Measurements from ENCODE around the gene GSG1L2. TPM values are rescaled to one million over a fixed set of nuclear protein-coding genes. Genes with fewer than 3 reads are reported as not detected.

Gene GSG1L2
- polyA plus RNA-seq, 2 of the 4 experiments (the other 2 are of a cell fraction), result not detected

DNA sequence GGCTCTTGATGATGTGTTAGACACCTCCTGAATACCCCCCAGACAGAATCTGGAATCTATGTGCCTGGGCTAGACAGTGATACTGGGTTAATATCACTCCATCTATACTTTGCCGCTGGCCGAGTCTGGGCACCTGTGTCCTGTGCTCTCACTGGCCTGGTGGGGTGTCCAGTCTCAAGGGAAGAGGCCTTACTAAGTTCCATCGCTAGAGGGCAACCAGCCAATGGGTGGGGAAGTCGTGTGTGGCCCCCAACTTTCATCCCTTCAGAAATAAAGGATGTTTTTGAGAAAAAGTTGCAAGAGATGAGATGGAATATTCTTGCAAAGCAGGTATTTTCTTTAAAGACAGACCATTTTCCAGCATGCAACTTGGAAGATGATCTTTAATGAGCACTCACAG lies 2.2 kb upstream of the GSG1L2 start:
- CTCF ChIA-PET, result interaction anchor here (0.9 to 2.9 kb wide), 3 partner anchors 14 to 104 kb away, joined by 3 to 8 read pairs (median 7); no protein-coding TSS in a partner anchor
- WGBS (ENCODE audit: missing lambda C conversion rate), result 43% methylated on average over 4 of the region's 4 CpGs
- ATAC-seq, result peak; percentile 67 to 73; a peak in 5 of 6 replicates

GRCh38 chr17:9820448-9820847 lies 1.4 kb downstream of the GSG1L2 start:
- Histone ChIP-seq H3K4me3 (no peak overlapping the region), H3K4me2 (peak overlapping the region; percentile 5; the same call in 2 of the 3 replicates)

More for the DNA sequence above, 2.2 kb upstream of the GSG1L2 start:
- DNase-seq (ENCODE audit: low read depth in 1 of 2, low spot score in 1 of 2) (peak; percentile 57 to 71), FAIRE-seq (no peak)
- Histone ChIP-seq H3K4me1 (peaks cover 32% of the 10 kb centered on the region), H3K27ac (peak overlapping the region; percentile 22 to 72; a peak in 5 of 6 replicates), H3K9me3 (no peaks in the 10 kb centered on the region), H3K4me3 (no peak overlapping the region), H3K4me2 (no peak overlapping the region)
- TF ChIP-seq RAD21 (conservative IDR thresholded peaks at IDR 0.05 in 1 of 2, IDR thresholded peaks at IDR 0.05 in 1 of 2), result peak; percentile 35 to 50; a peak in 4 of 5 replicates
- TF ChIP-seq, protein P1, sequence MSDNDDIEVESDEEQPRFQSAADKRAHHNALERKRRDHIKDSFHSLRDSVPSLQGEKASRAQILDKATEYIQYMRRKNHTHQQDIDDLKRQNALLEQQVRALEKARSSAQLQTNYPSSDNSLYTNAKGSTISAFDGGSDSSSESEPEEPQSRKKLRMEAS (IDR thresholded peaks at IDR 0.05), result 0 out of 2 replicates have a peak, but pooled peaks have one; percentile 18
- TF ChIP-seq JUNB (IDR thresholded peaks at IDR 0.05), result no peak
- peak; percentile 31 for TF ChIP-seq CTCF (IDR thresholded peaks at IDR 0.05)
- peak; percentile 25; the same call in 1 of the 3 replicates for TF ChIP-seq SMC3 (IDR thresholded peaks at IDR 0.05)
- POLR2A ChIA-PET, result no interaction called here

DNA sequence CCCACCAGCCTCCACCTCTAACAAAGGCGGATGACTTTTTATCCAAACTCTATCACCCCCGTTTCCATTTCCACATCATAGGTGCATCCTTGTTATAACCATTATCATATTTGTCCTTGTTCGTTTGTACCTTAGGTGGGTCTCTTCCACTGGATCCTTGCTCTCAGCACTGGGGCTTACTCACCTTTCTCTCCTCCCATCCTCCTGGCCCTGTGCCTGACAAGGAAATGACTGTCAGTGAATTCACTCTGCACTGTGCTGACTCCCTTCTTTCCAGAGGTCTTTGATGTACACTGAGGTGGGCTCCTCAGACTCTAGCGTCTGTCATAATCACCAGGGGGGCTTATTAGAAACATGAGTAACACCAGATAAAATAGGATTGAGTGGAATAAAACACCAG lies 3.1 kb downstream of the GSG1L2 start:
- DNase-seq (ENCODE audit: low read depth in 1 of 2, low spot score in 1 of 2) (no peak), ATAC-seq (peak; percentile 57 to 69; a peak in 4 of 6 replicates), FAIRE-seq (peak; percentile 95)
- Histone ChIP-seq H3K27ac (peak overlapping the region; percentile 57 to 84; a peak in 5 of 6 replicates), H3K4me3 (no peak overlapping the region), H3K4me1 (peaks cover 28% of the 10 kb centered on the region), H3K4me2 (peak overlapping the region; percentile 19), H3K9me3 (no peaks in the 10 kb centered on the region)
- TF ChIP-seq FOSL2 (IDR thresholded peaks at IDR 0.05) (0 out of 2 replicates have a peak, but pooled peaks have one; percentile 8), FOSL2 (CRISPR knock-in tag; IDR thresholded peaks at IDR 0.05) (0 out of 2 replicates have a peak, but pooled peaks have one; percentile 9), EP300 (IDR thresholded peaks at IDR 0.05) (peak in 1 of 2 experiments; percentile 14; a peak in 1 of 5 replicates), MYC (IDR thresholded peaks at IDR 0.05; ENCODE audit: borderline replicate concordance, low read length) (no peak)
- ChIA-PET POLR2A (no interaction called here), CTCF (interaction anchor here (0.8 to 1.8 kb wide), 4 partner anchors 17 to 296 kb away, joined by 3 to 8 read pairs (median 3); partner anchors contain the start of gene DHRS7C)
- WGBS (ENCODE audit: missing lambda C conversion rate), result 49% methylated on average over 4 of the region's 4 CpGs

More at GRCh38 chr17:9820448-9820847, 1.4 kb downstream of the GSG1L2 start:
- ChIA-PET CTCF (interaction anchor here (0.6 to 1.6 kb wide), 7 partner anchors 12 to 171 kb away, joined by 3 to 7 read pairs (median 3); no protein-coding TSS in a partner anchor), POLR2A (no interaction called here)
- WGBS (ENCODE audit: missing lambda C conversion rate), result 68% methylated on average over 3 of the region's 3 CpGs
- no peak for DNase-seq (ENCODE audit: low read depth in 1 of 2, low spot score in 1 of 2)
- Histone ChIP-seq H3K4me1 (peaks cover 35% of the 10 kb centered on the region), H3K9me3 (no peaks in the 10 kb centered on the region), H3K27ac (peak overlapping the region; percentile 57 to 84)
- TF ChIP-seq MAZ (IDR thresholded peaks at IDR 0.05; ENCODE audit: borderline replicate concordance, low read depth, low read length), result no peak
- no peak for TF ChIP-seq RAD21 (conservative IDR thresholded peaks at IDR 0.05 in 1 of 2, IDR thresholded peaks at IDR 0.05 in 1 of 2)
- TF ChIP-seq RARB (CRISPR knock-in tag; IDR thresholded peaks at IDR 0.05), result no peak
- no peak for TF ChIP-seq BHLHE40 (IDR thresholded peaks at IDR 0.05; ENCODE audit: low read depth, low read length)
- TF ChIP-seq, protein P1 (IDR thresholded peaks at IDR 0.05), result no peak
- no peak for TF ChIP-seq SMC3 (IDR thresholded peaks at IDR 0.05)
- no peak for TF ChIP-seq ZSCAN20 (CRISPR knock-in tag; IDR thresholded peaks at IDR 0.05)
- TF ChIP-seq HOXB13 (CRISPR knock-in tag; IDR thresholded peaks at IDR 0.05; ENCODE audit: low read depth), result no peak
- TF ChIP-seq SREBF2 (IDR thresholded peaks at IDR 0.05), result no peak
- TF ChIP-seq, protein P2, sequence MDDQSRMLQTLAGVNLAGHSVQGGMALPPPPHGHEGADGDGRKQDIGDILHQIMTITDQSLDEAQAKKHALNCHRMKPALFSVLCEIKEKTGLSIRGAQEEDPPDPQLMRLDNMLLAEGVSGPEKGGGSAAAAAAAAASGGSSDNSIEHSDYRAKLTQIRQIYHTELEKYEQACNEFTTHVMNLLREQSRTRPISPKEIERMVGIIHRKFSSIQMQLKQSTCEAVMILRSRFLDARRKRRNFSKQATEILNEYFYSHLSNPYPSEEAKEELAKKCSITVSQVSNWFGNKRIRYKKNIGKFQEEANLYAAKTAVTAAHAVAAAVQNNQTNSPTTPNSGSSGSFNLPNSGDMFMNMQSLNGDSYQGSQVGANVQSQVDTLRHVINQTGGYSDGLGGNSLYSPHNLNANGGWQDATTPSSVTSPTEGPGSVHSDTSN (IDR thresholded peaks at IDR 0.05), result no peak
- no peak for TF ChIP-seq MAFK (IDR thresholded peaks at IDR 0.05; ENCODE audit: partially characterized antibody)
- TF ChIP-seq FOSB (CRISPR knock-in tag; IDR thresholded peaks at IDR 0.05), result no peak
- no peak for TF ChIP-seq ZC3H11A (IDR thresholded peaks at IDR 0.05)
- no peak for FAIRE-seq
- peak; percentile 49 to 53; a peak in 4 of 6 replicates for ATAC-seq

All from A549 (cell line).